Left cardiac atrium (tissue), 4 donors: Measurements from ENCODE around the gene HLA-B. TPM values are rescaled to one million over a fixed set of nuclear protein-coding genes. Genes with fewer than 3 reads are reported as not detected.
A peak's percentile ranks its signal among the peaks of the same experiment; 100 is the strongest.
"Not testable (repeated sequence)": the region's sequence is repeated elsewhere in the genome, so short reads cannot be mapped to it uniquely, and the experiment has no call there.

Experiments
- ATAC-seq, 2 donors: fragments of 200-7000 bp; cut with Tn5 transposase; one replicate each; pipeline ENCODE4 v1.9.1; 2020; ENCODE audit warnings: mild to moderate bottlenecking in 2 of 2, moderate library complexity in 2 of 2
- DNase-seq: peaks from one replicate; pipeline ENCODE4 v3.0.0-alpha.2; 2020
- intact Hi-C, 2 donors: fragments of 100-400 bp; cut with DNase I; formaldehyde crosslinking; loops; one replicate each; pipeline versions ENCODE4 v1.14.1 to v1.15.1; 2022 to 2023
- total RNA-seq, 2 donors: library from RNA; stranded (reverse); fragmentation: NEBNext Ultra II Directional; extraction: Animal tissue kit (Norgen Biotek cat#: 25700); gene quantifications; one replicate each; pipeline ENCODE4 v1.2.1, GENCODE V29; 2021
- donor health status: DM: no; HTN: yes; CAD: no.
- donor health status: DM: no; HTN: yes; CAD: no; lungs with severe emphysema.
- donor health status: DM: yes; HTN: yes; CAD: no.
- donor health status: Dilated cardiomyopathy.

HLA-B gene
- total RNA-seq, 2 donors from 2014 or later: 609 to 632 TPM

DNA sequence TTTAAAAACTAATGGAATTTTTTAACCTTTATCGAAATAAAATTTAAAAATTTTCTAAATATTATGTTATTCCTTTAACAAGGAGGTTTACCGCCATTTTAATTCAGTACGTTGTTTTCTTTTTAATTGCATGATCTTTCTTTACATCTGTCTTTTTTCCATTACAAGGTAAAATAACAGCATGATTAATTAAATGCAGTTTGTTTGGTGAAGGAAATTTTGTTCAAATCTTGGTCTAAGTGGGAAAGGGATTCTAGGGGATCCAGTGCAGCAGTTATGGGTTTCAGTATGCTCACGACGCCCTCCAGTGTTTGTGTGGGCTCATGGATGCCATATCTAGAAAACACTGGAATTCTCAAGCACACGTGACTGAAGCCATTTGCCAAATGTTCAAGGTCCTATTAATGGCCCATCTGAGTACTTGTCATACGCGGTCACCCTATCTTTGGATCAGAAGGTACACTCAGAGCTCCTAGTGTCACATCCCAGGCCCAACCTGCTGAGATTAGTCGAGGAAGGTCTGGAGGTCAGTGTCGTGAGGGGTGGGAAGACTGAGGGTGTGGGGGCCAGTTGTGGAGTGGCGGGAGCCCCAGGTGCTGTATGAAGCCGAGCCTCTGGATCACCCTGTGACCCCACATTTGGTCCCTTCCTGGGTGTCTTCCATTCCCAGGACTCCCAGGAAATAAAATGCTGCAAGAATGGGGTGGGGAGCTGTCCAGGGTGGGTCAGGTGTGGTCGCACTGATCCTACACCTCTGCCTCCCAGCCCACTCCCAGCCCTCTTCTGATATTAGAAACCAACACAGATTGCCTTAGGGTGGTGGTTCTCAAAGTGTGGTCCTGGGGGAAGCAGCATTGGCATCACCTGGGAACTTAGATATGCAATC is 32.2 kb upstream of the HLA-B start:
- DNase-seq, intact Hi-C loops: not testable (repeated sequence)
- peak in 1 of 2 donors; percentile 57 for ATAC-seq

DNA sequence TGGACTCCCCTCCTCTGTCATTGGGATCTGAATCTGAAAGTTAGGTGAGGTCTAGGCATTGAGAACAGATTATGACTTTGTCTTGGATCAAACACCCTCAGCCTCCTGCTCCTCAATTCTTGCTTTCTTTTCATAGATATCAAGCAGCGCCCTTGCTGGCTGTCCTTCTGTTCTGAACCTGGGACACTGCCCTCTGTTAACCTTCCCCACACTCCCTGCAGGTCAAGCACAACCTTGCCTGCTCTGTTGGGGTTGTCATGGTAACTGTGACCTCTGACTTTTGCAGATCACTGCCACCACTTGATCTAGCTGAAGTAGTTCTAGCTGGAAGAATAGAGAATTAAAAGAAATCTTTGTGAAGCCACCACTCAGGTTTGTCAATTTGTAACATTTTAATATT is 30.0 kb upstream of the HLA-B start:
- no peak for ATAC-seq
- no peak for DNase-seq
- intact Hi-C loops: no loop called here

GRCh38 chr6:31386099-31386498 is 29.1 kb upstream of the HLA-B start:
- DNase-seq (no peak), ATAC-seq (no peak)
- intact Hi-C loops: no loop called here

DNA sequence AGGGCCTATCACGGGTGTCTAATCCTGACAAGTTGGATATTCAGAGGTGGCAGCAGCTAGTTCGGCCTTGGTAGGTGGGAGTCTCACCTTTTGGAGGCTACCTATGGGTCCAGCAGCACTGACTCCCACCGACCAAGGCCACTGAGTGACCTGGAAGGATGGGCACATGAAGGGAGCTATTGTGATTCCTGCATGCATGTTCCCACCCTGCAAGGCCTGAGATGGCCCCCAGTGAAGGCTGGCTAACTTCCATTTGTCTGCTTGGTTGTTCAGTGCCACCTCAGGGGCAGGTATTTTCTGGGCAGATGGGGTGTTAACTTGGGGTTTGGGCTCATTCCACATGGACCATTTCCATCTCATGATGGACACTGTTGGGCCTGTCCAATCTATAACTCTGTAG is 28.1 kb upstream of the HLA-B start:
- ATAC-seq: no peak
- intact Hi-C loops: no loop called here
- DNase-seq: no peak

GRCh38 chr6:31383149-31383548 is 26.2 kb upstream of the HLA-B start:
- ATAC-seq (no peak), DNase-seq (no peak)
- intact Hi-C loops: no loop called here

DNA sequence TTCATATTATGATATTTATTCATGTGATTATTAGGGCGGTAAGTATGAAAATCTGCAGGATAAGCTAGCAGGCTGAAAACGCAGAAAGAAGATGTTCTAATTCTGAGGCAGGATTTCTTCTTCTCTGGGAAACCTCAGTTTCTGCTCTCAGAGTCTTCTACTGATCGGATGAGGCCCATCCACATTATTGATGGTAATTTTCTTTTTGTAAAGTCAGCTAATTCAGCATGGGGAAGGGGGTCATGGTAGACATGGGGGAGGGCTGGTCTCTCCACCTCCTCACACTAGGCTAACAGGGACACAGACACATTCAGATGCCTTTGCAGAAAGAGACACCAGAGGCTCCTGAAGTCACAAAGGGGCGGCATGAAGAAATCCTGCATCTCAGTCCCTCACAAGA is 24.7 kb upstream of the HLA-B start:
- intact Hi-C loops: no loop called here
- ATAC-seq (no peak), DNase-seq (no peak)

- DNase-seq (no peak), ATAC-seq (no peak)
- intact Hi-C loops: no loop called here
These were observed 22.9 kb upstream of the HLA-B start for GRCh38 chr6:31379850-31380249.

GRCh38 chr6:31378721-31379103 is 21.7 kb upstream of the HLA-B start:
- no peak for ATAC-seq
- intact Hi-C loops: no loop called here

DNA sequence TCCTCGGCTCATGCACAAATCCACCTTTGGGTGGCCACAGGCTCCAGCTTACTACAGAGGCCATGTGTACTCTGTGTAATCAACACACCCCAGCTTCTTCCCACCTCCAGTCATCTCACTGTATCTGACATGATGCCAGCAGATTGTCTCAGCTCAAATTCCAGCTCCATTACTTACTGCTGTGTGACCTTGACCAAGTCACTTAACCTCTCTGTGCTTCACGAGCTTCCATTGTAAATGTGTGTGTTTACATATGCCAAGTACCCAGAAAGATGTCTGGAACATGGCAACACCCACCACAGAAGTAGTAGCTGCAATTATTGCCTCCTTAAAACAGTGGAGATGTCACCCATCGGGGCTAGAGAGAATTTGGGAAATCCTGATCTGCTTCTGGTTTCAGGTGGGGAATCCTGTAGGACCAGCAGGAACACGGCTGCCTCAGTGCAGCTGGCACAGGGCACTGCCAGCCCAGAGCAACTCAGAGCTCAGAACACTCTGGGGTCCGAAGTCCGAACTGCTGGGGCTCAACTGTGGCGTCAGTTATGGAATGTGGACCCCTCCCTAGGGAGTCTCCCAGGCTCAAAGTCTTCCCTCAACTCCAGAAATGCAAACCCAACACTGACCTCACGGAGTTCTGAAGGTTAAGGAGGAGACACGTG is 21.2 kb upstream of the HLA-B start:
- DNase-seq: no peak
- intact Hi-C loops: no loop called here
- ATAC-seq: no peak

More at GRCh38 chr6:31378721-31379103, 21.7 kb upstream of the HLA-B start:
- no peak for DNase-seq

DNA sequence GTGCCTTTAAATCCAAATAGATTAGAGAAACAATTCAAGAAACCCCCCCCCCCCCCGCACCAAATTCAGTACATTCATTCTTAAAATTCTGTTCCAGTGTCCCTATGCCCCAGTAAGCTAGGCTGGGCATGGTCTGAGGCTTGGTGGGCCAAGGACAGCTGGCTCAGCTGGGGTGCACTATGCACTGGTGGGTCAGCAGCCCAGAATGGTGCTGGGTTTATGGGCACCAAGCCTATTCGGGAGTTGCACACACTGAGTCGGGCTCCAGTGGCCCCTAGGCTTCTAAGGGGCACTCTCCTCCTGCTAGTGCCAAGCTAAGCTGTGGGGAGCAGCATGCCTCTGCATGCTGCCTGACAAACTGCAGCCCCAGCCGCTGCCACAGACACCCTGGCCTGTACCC is 20.1 kb upstream of the HLA-B start:
- ATAC-seq: peak in 1 of 2 donors; percentile 87
- intact Hi-C loops: no loop called here

GRCh38 chr6:31375699-31376098 is 18.7 kb upstream of the HLA-B start:
- intact Hi-C loops: no loop called here
- ATAC-seq: no peak

More for the DNA sequence above, 20.1 kb upstream of the HLA-B start:
- DNase-seq: no peak

DNA sequence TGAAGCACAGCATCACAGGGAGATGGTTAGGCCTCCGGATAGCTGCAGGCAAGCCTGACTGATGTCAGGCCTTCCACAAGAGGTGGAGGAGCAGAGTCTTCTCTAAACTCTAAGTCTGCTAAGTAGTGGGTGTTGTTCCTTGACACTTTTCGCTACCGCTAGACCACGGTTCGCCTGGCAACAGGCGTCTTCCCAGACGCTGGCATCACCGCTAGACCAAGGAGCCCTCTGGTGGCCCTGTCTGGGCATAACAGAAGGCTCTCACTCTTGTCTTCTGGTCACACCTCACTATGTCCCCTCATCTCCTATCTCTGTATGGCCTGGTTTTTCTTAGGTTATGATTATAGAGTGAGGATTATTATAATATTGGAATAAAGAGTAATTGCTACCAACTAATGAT is 17.1 kb upstream of the HLA-B start:
- ATAC-seq, DNase-seq, intact Hi-C loops: not testable (repeated sequence)

More at GRCh38 chr6:31375699-31376098, 18.7 kb upstream of the HLA-B start:
- DNase-seq: no peak

GRCh38 chr6:31368461-31368860 is 11.5 kb upstream of the HLA-B start:
- DNase-seq: no peak
- intact Hi-C loops: loop anchor here (5.0 kb wide), 2 partner anchors 171 to 231 kb away; partner anchors contain the start of gene PSORS1C2 (in 2 of the 2)
- no peak for ATAC-seq

DNA sequence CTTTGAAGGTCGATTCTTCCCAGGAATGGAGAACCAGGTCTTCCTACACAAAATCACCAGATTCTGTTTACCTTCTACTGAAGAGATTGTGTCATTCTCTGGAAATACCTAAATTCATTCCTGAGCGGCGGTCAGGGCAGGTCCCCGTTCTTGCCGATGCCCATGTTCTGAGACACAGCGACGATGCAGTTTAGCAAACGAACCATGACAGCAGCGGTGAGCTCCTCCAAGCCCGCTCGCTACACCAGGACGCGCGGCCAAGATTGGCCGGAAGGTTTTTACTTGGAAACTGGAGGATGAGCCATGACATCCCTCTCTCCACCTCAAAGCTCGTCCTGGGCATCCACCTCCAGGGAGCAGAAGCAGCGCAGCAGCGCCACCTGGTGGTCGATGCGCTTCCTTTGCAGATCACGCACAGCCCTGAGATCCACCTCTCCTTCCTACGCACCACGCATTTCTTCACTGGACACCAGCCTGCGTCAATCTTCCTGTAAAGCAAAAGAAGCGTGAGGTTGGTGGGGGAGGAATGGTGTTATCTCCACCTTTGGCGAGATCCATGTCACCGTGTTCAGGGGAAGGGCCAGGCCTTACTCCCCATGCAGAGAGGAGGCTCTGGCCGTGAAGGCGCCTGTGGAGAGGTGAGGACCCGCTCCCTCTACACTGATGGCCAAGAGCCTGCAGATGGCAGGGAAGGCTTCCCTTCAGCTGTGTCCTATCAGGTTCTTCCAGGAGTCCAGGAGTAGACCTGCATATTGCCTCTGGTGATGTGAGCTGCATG is 9.9 kb upstream of the HLA-B start:
- intact Hi-C loops: loop anchor here (1.0 to 5.0 kb wide), 3 partner anchors 170 to 230 kb away; partner anchors contain the start of gene PSORS1C2 (in 2 of the 2)
- DNase-seq (peak; percentile 88), ATAC-seq (peak; percentile 100)

DNA sequence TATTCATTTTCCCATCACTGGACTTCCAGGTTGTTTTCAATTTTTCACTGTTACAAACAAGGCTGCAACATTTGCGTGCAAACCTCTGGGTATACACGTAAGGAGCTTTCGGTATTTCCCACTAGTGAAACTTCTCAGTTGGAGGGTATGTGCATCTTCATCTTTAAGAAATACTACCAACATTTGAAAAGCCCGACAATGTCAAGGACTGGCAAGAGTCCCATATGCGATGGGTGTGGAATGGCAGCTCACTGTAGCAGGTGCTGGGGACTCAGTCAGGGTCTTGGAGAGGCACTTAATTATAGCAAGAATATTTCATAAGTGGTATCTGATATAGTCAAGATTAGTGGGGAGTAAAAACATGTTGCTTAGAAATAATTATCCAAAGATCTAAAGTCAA is 8.9 kb upstream of the HLA-B start:
- no peak for ATAC-seq

GRCh38 chr6:31363811-31364210 is 6.8 kb upstream of the HLA-B start:
- no peak for DNase-seq
- ATAC-seq: no peak
- intact Hi-C loops: no loop called here

More for the DNA sequence above, 8.9 kb upstream of the HLA-B start:
- DNase-seq: no peak
- intact Hi-C loops: loop anchor here (5.0 kb wide), 2 partner anchors 169 to 229 kb away; partner anchors contain the start of gene PSORS1C2 (in 2 of the 2)

DNA sequence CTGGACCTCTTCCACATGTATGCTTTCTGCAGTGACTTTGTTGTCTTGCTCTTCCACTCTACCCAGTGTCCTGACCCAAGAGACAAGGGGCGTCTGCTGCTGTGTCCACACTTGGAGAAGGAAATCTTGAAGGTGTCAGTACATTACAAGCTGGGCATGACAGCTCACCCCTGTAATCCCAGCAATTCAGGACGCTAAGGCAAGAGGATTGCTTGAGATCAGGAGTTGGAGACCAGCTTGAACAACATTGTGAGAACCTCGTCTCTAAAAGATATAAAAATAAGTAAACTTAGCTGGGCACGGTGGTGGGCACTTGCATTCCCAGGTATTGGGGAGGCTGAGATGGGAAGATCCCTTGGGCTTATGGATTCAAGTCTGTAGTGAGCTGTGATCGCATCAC is 5.8 kb upstream of the HLA-B start:
- ATAC-seq (no peak), DNase-seq (no peak)
- intact Hi-C loops: no loop called here

GRCh38 chr6:31359581-31359980 is 2.6 kb upstream of the HLA-B start:
- intact Hi-C loops: no loop called here
- ATAC-seq (no peak), DNase-seq (no peak)

- intact Hi-C loops: no loop called here
- no peak for DNase-seq
- no peak for ATAC-seq
These were observed 1.3 kb upstream of the HLA-B start for GRCh38 chr6:31358302-31358701.
